Chondrocyte (in vitro differentiated cells): ENCODE data around the gene NOX3. TPM values are rescaled to one million over a fixed set of nuclear protein-coding genes. Genes with fewer than 3 reads are reported as not detected.
"Not testable (repeated sequence)": the region's sequence is repeated elsewhere in the genome, so short reads cannot be mapped to it uniquely, and the experiment has no call there.

Experiments
- DNase-seq: peaks from one replicate; pipeline ENCODE4 v3.0.0; 2021; ENCODE audit warnings: mixed read lengths, low spot score
- H3K27ac Mint-ChIP-seq: one replicate; pipeline ENCODE4 v1.8.0; 2021; ENCODE audit warnings: mild to moderate bottlenecking, moderate library complexity, mixed read lengths; ENCODE audit not compliant: unreplicated experiment
- H3K27me3 Mint-ChIP-seq: 2 replicates; pipeline ENCODE4 v1.8.0; 2021; ENCODE audit warnings: low read depth, mixed read lengths
- H3K36me3 Mint-ChIP-seq: 2 replicates; pipeline ENCODE4 v1.8.0; 2021; ENCODE audit warnings: low read depth, mixed read lengths
- H3K4me1 Mint-ChIP-seq: 2 replicates; pipeline ENCODE4 v1.8.0; 2021; ENCODE audit warnings: low read depth, mild to moderate bottlenecking, mixed read lengths
- H3K4me3 Mint-ChIP-seq: one replicate; pipeline ENCODE4 v1.8.0; 2021; ENCODE audit warnings: mild to moderate bottlenecking, moderate library complexity, mixed read lengths; ENCODE audit not compliant: unreplicated experiment
- H3K9me3 Mint-ChIP-seq: 2 replicates; pipeline ENCODE4 v1.8.0; 2021; ENCODE audit warnings: low read depth, mixed read lengths
- total RNA-seq: library from RNA; stranded (reverse); gene quantifications from 3 replicates; pipeline ENCODE4 v1.2.1, GENCODE V29; 2021
- TF ChIP-seq, protein P1 (sequence below): fragments of 200-600 bp; sonication (generic); IDR thresholded peaks from 2 replicates; pipeline ENCODE4 v1.5.0; 2021; ENCODE audit warnings: antibody characterized with exemption, mild to moderate bottlenecking, moderate library complexity

Gene NOX3
- total RNA-seq, 1 donor from 2014 or later, result not detected

DNA sequence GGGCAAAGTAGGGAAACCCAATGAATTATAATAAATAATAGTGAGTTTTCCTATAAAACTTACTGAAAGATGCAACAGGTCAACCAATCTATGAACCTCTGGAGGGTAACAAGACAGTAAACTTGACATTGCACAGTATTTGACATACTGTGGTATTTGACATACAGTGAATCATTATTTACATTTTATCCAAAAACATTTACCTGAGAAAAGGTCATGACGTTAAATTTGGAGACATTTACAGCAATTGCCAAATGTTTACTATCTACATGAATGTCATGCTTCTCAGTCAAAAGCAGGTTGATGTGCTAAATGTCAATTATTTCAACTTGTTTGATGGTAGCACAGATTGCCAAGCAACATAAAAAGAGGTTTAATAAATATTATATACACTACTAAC lies 35.8 kb upstream of the NOX3 start:
- Mint-ChIP-seq H3K9me3 (no peaks in the 10 kb centered on the region), H3K36me3 (no peaks in the 10 kb centered on the region), H3K27me3 (no peaks in the 10 kb centered on the region), H3K4me1 (peaks cover 43% of the 10 kb centered on the region), H3K4me3 (no peak overlapping the region), H3K27ac (no peak overlapping the region)
- DNase-seq, result no peak
- TF ChIP-seq, protein P1, sequence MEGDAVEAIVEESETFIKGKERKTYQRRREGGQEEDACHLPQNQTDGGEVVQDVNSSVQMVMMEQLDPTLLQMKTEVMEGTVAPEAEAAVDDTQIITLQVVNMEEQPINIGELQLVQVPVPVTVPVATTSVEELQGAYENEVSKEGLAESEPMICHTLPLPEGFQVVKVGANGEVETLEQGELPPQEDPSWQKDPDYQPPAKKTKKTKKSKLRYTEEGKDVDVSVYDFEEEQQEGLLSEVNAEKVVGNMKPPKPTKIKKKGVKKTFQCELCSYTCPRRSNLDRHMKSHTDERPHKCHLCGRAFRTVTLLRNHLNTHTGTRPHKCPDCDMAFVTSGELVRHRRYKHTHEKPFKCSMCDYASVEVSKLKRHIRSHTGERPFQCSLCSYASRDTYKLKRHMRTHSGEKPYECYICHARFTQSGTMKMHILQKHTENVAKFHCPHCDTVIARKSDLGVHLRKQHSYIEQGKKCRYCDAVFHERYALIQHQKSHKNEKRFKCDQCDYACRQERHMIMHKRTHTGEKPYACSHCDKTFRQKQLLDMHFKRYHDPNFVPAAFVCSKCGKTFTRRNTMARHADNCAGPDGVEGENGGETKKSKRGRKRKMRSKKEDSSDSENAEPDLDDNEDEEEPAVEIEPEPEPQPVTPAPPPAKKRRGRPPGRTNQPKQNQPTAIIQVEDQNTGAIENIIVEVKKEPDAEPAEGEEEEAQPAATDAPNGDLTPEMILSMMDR, result no peak

DNA sequence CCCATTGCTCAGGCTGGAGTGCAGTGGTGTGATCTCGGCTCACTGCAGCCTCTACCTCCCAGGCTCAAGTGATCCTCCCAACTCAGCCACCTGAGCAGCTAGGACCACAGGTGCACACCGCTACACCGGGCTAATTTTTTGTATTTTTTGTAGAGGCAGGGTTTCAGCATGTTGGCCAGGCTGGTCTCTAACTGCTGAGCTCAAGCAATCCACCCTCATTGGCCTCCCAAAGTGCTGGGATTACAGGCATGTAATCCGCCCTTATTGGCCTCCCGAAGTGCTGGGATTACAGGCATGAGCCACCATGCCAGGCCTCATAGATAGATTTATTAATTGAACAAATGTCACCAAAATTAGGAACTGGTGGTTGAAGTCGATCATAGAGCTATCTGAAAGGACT lies 32.6 kb upstream of the NOX3 start:
- H3K4me1 Mint-ChIP-seq, result peaks cover 18% of the 10 kb centered on the region
- not testable (repeated sequence) for H3K4me3 Mint-ChIP-seq, H3K36me3 Mint-ChIP-seq, H3K9me3 Mint-ChIP-seq, DNase-seq, H3K27ac Mint-ChIP-seq, H3K27me3 Mint-ChIP-seq

DNA sequence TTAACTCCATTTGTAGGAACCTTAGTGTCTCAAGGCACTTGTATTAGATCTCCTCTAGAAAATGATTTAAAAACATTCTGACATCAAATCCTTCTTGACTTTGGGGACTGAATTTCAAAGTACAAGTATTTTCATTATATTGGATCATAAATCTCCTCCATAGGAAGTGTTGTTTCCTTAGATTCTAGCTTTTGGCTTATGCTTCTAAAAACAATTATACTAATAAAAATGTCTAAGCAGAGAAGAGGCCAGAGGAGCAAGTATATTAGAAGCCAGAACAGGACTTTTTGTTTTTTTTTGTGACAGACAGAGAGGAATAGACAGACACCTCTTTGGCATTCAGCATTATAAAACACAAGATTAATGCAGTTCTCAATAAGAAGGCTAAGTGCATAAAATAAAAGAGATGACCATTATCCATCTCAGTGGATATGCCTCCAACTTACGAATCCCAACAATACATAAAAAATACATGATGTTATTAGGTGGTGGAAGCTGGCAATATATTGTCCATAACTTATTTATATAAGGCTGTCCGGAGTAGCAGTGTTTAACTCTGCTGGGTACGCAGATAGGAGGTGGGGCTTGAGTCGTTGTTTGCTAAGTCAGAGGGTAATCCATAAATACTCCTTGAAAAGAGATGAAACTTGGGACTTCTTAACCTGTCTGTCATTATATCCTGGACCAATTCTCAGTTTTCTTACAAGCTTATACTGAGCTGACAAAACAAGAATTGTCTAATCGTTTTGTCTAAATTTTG lies 31.9 kb upstream of the NOX3 start:
- TF ChIP-seq, protein P1, result no peak
- no peak for DNase-seq
- Mint-ChIP-seq H3K9me3 (peaks cover 3% of the 10 kb centered on the region), H3K27me3 (no peaks in the 10 kb centered on the region), H3K4me1 (peaks cover 11% of the 10 kb centered on the region), H3K27ac (no peak overlapping the region), H3K4me3 (no peak overlapping the region), H3K36me3 (no peaks in the 10 kb centered on the region)

DNA sequence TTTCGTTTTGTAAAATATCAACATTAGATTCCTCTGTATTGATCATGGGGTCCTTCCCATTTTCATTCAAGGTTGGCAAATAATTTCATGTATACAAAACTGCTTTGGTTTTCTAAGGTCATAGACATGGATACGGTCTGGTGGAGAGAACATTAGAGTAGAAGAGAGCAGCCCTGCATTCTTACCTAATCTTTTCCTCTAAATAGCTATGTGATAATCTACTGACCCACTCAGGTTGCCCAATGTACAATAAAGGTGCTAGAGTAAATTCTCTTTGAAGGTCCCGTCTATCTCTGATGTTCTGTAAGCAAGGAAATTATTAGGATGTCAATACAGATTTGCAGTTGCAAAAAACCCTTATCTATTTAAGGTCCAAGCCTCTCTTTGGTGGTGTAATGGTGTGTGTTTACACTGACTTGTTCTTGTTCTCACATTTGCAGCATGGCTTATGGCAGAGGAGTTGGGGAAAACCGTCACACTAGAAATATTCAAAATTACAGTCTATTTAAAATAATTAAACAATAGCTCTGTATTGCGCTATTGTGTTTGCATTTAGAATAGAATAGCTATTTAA lies 31.2 kb upstream of the NOX3 start:
- H3K27me3 Mint-ChIP-seq, result no peaks in the 10 kb centered on the region
- H3K4me1 Mint-ChIP-seq, result peaks cover 4% of the 10 kb centered on the region
- H3K9me3 Mint-ChIP-seq, result peaks cover 3% of the 10 kb centered on the region
- H3K4me3 Mint-ChIP-seq, result no peak overlapping the region
- TF ChIP-seq, protein P1, result no peak
- no peaks in the 10 kb centered on the region for H3K36me3 Mint-ChIP-seq
- no peak overlapping the region for H3K27ac Mint-ChIP-seq
- no peak for DNase-seq

DNA sequence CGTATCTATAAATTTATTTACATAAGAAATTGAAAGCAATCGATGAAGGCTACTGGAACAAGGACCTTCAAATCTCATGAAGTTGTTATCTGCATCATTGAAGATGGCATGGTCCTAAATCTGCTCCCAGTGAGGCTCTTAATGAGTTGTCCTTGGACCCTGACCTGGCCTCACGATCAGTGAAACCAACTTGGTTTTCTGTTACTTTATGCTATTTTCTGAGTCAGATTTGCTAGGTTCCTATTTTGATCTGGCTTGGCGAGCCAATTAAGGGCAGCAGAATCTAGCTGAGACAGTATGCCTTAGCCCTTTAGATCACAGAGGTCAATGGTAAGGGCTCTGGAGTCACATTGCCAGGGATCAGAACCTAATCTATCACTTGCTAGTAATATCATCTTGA lies 30.1 kb upstream of the NOX3 start:
- Mint-ChIP-seq H3K9me3 (peaks cover 3% of the 10 kb centered on the region), H3K4me1 (peaks cover 10% of the 10 kb centered on the region), H3K27ac (no peak overlapping the region), H3K27me3 (no peaks in the 10 kb centered on the region), H3K36me3 (no peaks in the 10 kb centered on the region), H3K4me3 (no peak overlapping the region)
- TF ChIP-seq, protein P1, result no peak
- no peak for DNase-seq

DNA sequence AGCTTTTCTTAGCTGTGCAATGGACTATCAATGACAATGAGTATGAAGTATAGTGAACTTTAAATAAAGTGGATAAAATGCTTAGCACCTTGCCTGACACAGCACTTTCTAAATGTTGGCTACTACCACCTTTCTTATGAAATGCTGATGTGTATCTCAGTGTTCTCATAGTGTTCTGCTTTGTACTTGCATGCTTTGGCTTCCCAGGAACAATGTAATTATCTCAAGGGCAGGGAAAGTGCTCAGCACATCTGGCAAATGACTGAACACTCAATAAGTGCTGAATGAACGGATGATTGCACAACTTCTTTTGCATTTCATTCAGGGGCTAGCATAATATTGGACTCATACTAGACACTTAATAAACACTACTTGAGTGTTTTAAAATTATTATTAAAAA lies 28.2 kb upstream of the NOX3 start:
- no peaks in the 10 kb centered on the region for H3K36me3 Mint-ChIP-seq
- no peak overlapping the region for H3K27ac Mint-ChIP-seq
- no peak overlapping the region for H3K4me3 Mint-ChIP-seq
- DNase-seq, result no peak
- H3K27me3 Mint-ChIP-seq, result no peaks in the 10 kb centered on the region
- TF ChIP-seq, protein P1, result no peak
- H3K9me3 Mint-ChIP-seq, result peaks cover 3% of the 10 kb centered on the region
- H3K4me1 Mint-ChIP-seq, result peaks cover 11% of the 10 kb centered on the region
